ENCODE measurements around the gene TNFRSF13B.

DNA sequence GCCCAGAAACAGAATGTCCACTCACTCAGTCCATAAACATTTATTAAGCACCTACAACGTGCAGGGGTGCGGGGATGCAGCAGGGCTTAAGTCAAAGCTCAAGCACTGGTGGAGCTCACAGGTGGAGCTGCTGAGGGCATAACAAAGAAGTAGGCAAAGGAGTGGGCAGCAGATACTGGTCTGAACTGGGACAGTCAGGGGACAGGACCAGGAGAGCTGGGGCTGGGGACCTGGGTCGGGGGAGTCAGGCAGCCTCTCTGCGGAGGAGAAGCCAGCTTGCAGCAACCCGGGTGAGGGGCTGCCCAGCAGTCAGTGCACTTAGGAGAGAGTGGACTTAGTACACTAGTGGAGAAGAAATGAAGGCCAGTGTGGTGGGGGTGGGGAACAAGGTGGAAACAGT, 10.0 kb upstream of the TNFRSF13B start:
- TF ChIP-seq, protein P1, sequence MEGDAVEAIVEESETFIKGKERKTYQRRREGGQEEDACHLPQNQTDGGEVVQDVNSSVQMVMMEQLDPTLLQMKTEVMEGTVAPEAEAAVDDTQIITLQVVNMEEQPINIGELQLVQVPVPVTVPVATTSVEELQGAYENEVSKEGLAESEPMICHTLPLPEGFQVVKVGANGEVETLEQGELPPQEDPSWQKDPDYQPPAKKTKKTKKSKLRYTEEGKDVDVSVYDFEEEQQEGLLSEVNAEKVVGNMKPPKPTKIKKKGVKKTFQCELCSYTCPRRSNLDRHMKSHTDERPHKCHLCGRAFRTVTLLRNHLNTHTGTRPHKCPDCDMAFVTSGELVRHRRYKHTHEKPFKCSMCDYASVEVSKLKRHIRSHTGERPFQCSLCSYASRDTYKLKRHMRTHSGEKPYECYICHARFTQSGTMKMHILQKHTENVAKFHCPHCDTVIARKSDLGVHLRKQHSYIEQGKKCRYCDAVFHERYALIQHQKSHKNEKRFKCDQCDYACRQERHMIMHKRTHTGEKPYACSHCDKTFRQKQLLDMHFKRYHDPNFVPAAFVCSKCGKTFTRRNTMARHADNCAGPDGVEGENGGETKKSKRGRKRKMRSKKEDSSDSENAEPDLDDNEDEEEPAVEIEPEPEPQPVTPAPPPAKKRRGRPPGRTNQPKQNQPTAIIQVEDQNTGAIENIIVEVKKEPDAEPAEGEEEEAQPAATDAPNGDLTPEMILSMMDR (conservative IDR thresholded peaks at IDR 0.05; ENCODE audit: low read depth in 2 of 2): no peak
- TF ChIP-seq, protein P2, sequence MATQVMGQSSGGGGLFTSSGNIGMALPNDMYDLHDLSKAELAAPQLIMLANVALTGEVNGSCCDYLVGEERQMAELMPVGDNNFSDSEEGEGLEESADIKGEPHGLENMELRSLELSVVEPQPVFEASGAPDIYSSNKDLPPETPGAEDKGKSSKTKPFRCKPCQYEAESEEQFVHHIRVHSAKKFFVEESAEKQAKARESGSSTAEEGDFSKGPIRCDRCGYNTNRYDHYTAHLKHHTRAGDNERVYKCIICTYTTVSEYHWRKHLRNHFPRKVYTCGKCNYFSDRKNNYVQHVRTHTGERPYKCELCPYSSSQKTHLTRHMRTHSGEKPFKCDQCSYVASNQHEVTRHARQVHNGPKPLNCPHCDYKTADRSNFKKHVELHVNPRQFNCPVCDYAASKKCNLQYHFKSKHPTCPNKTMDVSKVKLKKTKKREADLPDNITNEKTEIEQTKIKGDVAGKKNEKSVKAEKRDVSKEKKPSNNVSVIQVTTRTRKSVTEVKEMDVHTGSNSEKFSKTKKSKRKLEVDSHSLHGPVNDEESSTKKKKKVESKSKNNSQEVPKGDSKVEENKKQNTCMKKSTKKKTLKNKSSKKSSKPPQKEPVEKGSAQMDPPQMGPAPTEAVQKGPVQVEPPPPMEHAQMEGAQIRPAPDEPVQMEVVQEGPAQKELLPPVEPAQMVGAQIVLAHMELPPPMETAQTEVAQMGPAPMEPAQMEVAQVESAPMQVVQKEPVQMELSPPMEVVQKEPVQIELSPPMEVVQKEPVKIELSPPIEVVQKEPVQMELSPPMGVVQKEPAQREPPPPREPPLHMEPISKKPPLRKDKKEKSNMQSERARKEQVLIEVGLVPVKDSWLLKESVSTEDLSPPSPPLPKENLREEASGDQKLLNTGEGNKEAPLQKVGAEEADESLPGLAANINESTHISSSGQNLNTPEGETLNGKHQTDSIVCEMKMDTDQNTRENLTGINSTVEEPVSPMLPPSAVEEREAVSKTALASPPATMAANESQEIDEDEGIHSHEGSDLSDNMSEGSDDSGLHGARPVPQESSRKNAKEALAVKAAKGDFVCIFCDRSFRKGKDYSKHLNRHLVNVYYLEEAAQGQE (IDR thresholded peaks at IDR 0.05; ENCODE audit: unreplicated experiment): no peak
- TF ChIP-seq POLR2AphosphoS5 (IDR thresholded peaks at IDR 0.05; ENCODE audit: low read depth): no peak
- TF ChIP-seq EZH2 (IDR thresholded peaks at IDR 0.05; ENCODE audit: low read depth, unreplicated experiment): no peak
- no peak for TF ChIP-seq EZH2phosphoT487 (IDR thresholded peaks at IDR 0.05; ENCODE audit: unreplicated experiment)
- no peak for TF ChIP-seq NANOG (IDR thresholded peaks at IDR 0.05; ENCODE audit: borderline replicate concordance)
- TF ChIP-seq STAT1 (IDR thresholded peaks at IDR 0.05; ENCODE audit: unreplicated experiment): no peak
- no peak for TF ChIP-seq JUNB (IDR thresholded peaks at IDR 0.05; ENCODE audit: unreplicated experiment)
- no peak for TF ChIP-seq ZNF114 (CRISPR knock-in tag; IDR thresholded peaks at IDR 0.05)
- no peak for TF ChIP-seq CREB1 (CRISPR knock-in tag; IDR thresholded peaks at IDR 0.05; ENCODE audit: low read depth)
- TF ChIP-seq, protein P3, sequence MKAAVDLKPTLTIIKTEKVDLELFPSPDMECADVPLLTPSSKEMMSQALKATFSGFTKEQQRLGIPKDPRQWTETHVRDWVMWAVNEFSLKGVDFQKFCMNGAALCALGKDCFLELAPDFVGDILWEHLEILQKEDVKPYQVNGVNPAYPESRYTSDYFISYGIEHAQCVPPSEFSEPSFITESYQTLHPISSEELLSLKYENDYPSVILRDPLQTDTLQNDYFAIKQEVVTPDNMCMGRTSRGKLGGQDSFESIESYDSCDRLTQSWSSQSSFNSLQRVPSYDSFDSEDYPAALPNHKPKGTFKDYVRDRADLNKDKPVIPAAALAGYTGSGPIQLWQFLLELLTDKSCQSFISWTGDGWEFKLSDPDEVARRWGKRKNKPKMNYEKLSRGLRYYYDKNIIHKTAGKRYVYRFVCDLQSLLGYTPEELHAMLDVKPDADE (IDR thresholded peaks at IDR 0.05): no peak
- no peak for TF ChIP-seq ZNF331 (CRISPR knock-in tag; IDR thresholded peaks at IDR 0.05; ENCODE audit: low read depth)
- TF ChIP-seq, protein P4, sequence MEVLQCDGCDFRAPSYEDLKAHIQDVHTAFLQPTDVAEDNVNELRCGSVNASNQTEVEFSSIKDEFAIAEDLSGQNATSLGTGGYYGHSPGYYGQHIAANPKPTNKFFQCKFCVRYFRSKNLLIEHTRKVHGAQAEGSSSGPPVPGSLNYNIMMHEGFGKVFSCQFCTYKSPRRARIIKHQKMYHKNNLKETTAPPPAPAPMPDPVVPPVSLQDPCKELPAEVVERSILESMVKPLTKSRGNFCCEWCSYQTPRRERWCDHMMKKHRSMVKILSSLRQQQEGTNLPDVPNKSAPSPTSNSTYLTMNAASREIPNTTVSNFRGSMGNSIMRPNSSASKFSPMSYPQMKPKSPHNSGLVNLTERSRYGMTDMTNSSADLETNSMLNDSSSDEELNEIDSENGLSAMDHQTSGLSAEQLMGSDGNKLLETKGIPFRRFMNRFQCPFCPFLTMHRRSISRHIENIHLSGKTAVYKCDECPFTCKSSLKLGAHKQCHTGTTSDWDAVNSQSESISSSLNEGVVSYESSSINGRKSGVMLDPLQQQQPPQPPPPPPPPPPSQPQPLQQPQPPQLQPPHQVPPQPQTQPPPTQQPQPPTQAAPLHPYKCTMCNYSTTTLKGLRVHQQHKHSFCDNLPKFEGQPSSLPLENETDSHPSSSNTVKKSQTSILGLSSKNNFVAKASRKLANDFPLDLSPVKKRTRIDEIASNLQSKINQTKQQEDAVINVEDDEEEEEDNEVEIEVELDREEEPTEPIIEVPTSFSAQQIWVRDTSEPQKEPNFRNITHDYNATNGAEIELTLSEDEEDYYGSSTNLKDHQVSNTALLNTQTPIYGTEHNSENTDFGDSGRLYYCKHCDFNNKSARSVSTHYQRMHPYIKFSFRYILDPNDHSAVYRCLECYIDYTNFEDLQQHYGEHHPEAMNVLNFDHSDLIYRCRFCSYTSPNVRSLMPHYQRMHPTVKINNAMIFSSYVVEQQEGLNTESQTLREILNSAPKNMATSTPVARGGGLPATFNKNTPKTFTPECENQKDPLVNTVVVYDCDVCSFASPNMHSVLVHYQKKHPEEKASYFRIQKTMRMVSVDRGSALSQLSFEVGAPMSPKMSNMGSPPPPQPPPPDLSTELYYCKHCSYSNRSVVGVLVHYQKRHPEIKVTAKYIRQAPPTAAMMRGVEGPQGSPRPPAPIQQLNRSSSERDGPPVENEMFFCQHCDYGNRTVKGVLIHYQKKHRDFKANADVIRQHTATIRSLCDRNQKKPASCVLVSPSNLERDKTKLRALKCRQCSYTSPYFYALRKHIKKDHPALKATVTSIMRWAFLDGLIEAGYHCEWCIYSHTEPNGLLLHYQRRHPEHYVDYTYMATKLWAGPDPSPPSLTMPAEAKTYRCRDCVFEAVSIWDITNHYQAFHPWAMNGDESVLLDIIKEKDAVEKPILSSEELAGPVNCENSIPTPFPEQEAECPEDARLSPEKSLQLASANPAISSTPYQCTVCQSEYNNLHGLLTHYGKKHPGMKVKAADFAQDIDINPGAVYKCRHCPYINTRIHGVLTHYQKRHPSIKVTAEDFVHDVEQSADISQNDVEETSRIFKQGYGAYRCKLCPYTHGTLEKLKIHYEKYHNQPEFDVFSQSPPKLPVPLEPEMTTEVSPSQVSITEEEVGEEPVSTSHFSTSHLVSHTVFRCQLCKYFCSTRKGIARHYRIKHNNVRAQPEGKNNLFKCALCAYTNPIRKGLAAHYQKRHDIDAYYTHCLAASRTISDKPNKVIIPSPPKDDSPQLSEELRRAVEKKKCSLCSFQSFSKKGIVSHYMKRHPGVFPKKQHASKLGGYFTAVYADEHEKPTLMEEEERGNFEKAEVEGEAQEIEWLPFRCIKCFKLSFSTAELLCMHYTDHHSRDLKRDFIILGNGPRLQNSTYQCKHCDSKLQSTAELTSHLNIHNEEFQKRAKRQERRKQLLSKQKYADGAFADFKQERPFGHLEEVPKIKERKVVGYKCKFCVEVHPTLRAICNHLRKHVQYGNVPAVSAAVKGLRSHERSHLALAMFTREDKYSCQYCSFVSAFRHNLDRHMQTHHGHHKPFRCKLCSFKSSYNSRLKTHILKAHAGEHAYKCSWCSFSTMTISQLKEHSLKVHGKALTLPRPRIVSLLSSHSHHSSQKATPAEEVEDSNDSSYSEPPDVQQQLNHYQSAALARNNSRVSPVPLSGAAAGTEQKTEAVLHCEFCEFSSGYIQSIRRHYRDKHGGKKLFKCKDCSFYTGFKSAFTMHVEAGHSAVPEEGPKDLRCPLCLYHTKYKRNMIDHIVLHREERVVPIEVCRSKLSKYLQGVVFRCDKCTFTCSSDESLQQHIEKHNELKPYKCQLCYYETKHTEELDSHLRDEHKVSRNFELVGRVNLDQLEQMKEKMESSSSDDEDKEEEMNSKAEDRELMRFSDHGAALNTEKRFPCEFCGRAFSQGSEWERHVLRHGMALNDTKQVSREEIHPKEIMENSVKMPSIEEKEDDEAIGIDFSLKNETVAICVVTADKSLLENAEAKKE (CRISPR knock-in tag; IDR thresholded peaks at IDR 0.05): no peak
